Measurements from ENCODE around the gene RAB40B. TPM values are rescaled to one million over a fixed set of nuclear protein-coding genes. Genes with fewer than 3 reads are reported as not detected.
A peak's percentile ranks its signal among the peaks of the same experiment; 100 is the strongest.

RAB40B gene
- total RNA-seq, 1 donor from 2014 or later, result 21.3 TPM

GRCh38 chr17:82718986-82719685 lies 20.6 kb upstream of the RAB40B start:
- DNase-seq, result no peak
- ATAC-seq, result no peak
- intact Hi-C loops (cut with micrococcal nuclease), result no loop called here

- intact Hi-C loops (cut with micrococcal nuclease), result no loop called here
- DNase-seq (peak; percentile 97), ATAC-seq (peak; percentile 98)
Measured at GRCh38 chr17:82716203-82717010, 17.9 kb upstream of the RAB40B start, which contains the start of gene FN3KRP. FN3KRP (plus strand) TSS chr17:82716706; CDS start chr17:82716756, 50 bp downstream.

GRCh38 chr17:82713071-82713723 lies 14.7 kb upstream of the RAB40B start:
- no peak for DNase-seq
- no peak for ATAC-seq
- intact Hi-C loops (cut with micrococcal nuclease), result no loop called here

GRCh38 chr17:82710499-82711232 lies 12.2 kb upstream of the RAB40B start:
- ATAC-seq (no peak), DNase-seq (no peak)
- intact Hi-C loops (cut with micrococcal nuclease), result no loop called here

GRCh38 chr17:82709676-82710498 lies 11.4 kb upstream of the RAB40B start:
- intact Hi-C loops (cut with micrococcal nuclease), result no loop called here
- DNase-seq (no peak), ATAC-seq (no peak)

GRCh38 chr17:82709024-82709675 lies 10.7 kb upstream of the RAB40B start:
- intact Hi-C loops (cut with micrococcal nuclease), result no loop called here
- no peak for ATAC-seq
- DNase-seq, result no peak

DNA sequence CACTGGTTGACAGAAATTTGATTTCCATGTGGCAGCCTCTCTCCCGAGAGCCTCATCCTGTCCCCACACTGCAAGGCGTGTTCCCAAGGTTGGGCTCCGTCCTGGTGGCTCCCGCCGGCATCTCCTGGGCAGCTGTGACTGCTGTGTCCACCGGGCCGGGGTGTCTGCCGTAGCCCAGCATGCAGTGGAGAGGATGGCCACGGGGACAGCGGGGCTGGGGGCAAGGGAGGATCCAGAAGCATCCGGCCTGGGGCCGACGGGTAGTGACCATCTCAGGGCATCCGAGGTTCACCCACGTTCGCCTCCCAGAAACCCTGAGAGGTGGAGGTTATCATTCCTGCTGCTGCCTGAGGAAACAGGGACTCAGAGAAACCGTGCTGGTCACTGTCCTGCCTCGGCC lies 7.3 kb upstream of the RAB40B start:
- no peak for DNase-seq
- intact Hi-C loops (cut with micrococcal nuclease), result no loop called here
- ATAC-seq, result no peak

GRCh38 chr17:82704886-82705285 lies 6.4 kb upstream of the RAB40B start:
- intact Hi-C loops (cut with micrococcal nuclease), result no loop called here
- ATAC-seq (no peak), DNase-seq (no peak)

- intact Hi-C loops (cut with micrococcal nuclease), result no loop called here
- DNase-seq (no peak), ATAC-seq (no peak)
Measured at GRCh38 chr17:82703935-82704865, 5.7 kb upstream of the RAB40B start.

GRCh38 chr17:82703036-82703745 lies 4.7 kb upstream of the RAB40B start:
- intact Hi-C loops (cut with micrococcal nuclease), result no loop called here
- DNase-seq (no peak), ATAC-seq (no peak)

DNA sequence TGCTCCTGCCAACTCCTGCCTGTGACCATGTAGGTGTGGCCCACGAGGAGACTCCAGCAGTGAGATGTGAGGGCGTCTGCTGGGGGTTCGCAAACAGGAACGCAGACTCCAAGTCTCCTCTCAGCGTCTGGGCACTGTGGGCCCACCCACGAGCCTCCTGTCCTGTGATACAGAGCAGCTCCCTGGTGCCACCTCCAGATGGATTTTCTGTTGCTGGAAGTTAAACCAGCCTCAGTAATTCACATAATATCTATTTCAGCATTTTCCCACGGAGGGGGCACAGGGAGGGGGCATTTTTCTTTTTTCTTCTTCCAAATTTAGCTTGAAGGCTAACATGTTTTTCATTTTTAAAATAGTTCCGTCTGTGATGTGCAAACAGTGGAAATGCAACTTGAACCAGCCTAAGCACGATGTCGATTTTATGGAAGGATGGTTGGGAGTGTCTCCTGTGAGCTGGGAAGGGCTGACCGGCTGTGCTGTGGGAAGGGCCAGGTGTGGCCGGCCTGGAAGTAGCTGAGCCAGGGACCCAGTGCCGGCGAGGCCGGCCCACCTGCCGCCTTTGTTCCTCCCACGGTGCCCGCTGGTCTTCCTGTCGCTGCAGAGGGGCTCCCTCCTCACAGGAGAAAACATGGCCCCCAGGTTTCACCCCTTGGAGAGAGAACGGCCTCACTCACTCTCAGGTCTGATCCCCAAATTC lies 3.9 kb upstream of the RAB40B start:
- DNase-seq, result no peak
- ATAC-seq, result no peak
- intact Hi-C loops (cut with micrococcal nuclease), result no loop called here

GRCh38 chr17:82699551-82699950 lies 1.1 kb upstream of the RAB40B start:
- ATAC-seq, result no peak
- intact Hi-C loops (cut with micrococcal nuclease), result no loop called here
- no peak for DNase-seq

DNA sequence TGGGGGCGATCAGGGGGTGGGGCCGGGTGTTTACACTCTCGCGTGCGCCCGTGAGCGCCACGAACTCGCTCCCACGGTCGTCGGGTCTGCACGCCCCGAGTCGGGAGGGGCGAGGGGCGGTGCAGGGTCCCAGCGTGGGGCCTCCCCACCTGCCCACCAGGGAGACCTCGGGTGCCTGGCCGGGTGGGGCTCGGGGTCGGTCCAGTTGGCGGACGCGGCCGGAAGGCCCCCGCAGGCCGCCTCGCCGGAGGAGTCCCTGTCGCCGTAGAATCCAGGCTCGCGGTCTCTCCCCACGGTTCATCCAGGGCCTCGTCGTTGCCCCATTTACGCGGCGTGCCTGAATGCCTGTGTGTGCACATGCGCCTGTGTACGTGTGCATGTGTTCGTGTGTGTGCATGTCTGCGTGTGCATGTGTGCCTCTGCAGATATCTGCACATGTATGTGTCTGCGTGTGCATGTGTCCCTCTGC lies 510 bp upstream of the RAB40B start:
- intact Hi-C loops (cut with micrococcal nuclease), result no loop called here
- ATAC-seq, result no peak
- no peak for DNase-seq

- intact Hi-C loops (cut with micrococcal nuclease), result no loop called here
Measured at GRCh38 chr17:82697808-82698064, 762 bp downstream of the RAB40B start.

GRCh38 chr17:82696916-82697807 lies 1.3 kb downstream of the RAB40B start:
- intact Hi-C loops (cut with micrococcal nuclease), result no loop called here
- no peak for ATAC-seq
- DNase-seq, result no peak

More at GRCh38 chr17:82697808-82698064, 762 bp downstream of the RAB40B start:
- ATAC-seq (no peak), DNase-seq (no peak)
